ENCODE data around the gene UBB. TPM values are rescaled to one million over a fixed set of nuclear protein-coding genes. Genes with fewer than 3 reads are reported as not detected.

UBB gene
- polyA plus RNA-seq, 3 donors, result 1,176 to 1,365 (median 1,282) TPM

- no peak for DNase-seq
- Mint-ChIP-seq H3K4me1 (peaks cover 12% of the 10 kb centered on the region), H3K9me3 (peaks cover 0 to 6% (median 0%) of the 10 kb centered on the region in 7 donors), H3K27ac (no peak overlapping the region), H3K4me3 (no peak overlapping the region), H3K36me3 (peaks cover 12 to 17% of the 10 kb centered on the region in 2 donors), H3K27me3 (ENCODE audit: low read depth in 3 of 3) (peaks cover 20 to 26% (median 25%) of the 10 kb centered on the region in 3 donors)
- H3K4me2 ChIP-seq (replicated peaks; ENCODE audit: extremely low read depth, low read length, poor library complexity, severe bottlenecking), result no peak overlapping the region
- no peak overlapping the region for H2AFZ ChIP-seq (ENCODE audit: insufficient read depth, low read depth, low read length, poor library complexity, severe bottlenecking)
- WGBS (ENCODE audit: insufficient coverage), result 95% methylated on average over 6 of the region's 6 CpGs
- no peaks in the 10 kb centered on the region for H3K9me3 ChIP-seq (replicated peaks in 1 of 2; ENCODE audit: control insufficient read depth in 1 of 2, insufficient read depth in 1 of 2, low read length in 2 of 2)
- no peak overlapping the region for H3K9ac ChIP-seq (ENCODE audit: insufficient read depth, low read length, poor library complexity, severe bottlenecking)
- H3K4me1 ChIP-seq (ENCODE audit: control insufficient read depth in 1 of 2, insufficient read depth in 2 of 2, low read length in 2 of 2), result peaks cover 13 to 16% of the 10 kb centered on the region in 2 donors
- no peaks in the 10 kb centered on the region for H3K36me3 ChIP-seq (replicated peaks in 1 of 2; ENCODE audit: control insufficient read depth in 1 of 2, insufficient read depth in 2 of 2, low read length in 2 of 2)
- H3K27ac ChIP-seq (ENCODE audit: low read depth in 1 of 2, low read length in 2 of 2), result no peak overlapping the region
- H4K20me1 ChIP-seq (ENCODE audit: insufficient read depth, low read length), result no peaks in the 10 kb centered on the region
- H3K27me3 ChIP-seq (ENCODE audit: control insufficient read depth in 2 of 2, insufficient read depth in 2 of 2, low read length in 2 of 2), result peaks cover 18 to 24% of the 10 kb centered on the region in 2 donors
- intact Hi-C loops (cut with micrococcal nuclease), result no loop called here
- no peak overlapping the region for H3K4me3 ChIP-seq (replicated peaks in 1 of 3; ENCODE audit: low read depth in 2 of 3, low read length in 3 of 3)
- no peaks in the 10 kb centered on the region for H3K79me2 ChIP-seq (ENCODE audit: insufficient read depth, low read length)
- TF ChIP-seq, protein P1, sequence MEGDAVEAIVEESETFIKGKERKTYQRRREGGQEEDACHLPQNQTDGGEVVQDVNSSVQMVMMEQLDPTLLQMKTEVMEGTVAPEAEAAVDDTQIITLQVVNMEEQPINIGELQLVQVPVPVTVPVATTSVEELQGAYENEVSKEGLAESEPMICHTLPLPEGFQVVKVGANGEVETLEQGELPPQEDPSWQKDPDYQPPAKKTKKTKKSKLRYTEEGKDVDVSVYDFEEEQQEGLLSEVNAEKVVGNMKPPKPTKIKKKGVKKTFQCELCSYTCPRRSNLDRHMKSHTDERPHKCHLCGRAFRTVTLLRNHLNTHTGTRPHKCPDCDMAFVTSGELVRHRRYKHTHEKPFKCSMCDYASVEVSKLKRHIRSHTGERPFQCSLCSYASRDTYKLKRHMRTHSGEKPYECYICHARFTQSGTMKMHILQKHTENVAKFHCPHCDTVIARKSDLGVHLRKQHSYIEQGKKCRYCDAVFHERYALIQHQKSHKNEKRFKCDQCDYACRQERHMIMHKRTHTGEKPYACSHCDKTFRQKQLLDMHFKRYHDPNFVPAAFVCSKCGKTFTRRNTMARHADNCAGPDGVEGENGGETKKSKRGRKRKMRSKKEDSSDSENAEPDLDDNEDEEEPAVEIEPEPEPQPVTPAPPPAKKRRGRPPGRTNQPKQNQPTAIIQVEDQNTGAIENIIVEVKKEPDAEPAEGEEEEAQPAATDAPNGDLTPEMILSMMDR (IDR thresholded peaks at IDR 0.05), result no peak
Observed at GRCh38 chr17:16348586-16348985, 32.3 kb upstream of the UBB start.

DNA sequence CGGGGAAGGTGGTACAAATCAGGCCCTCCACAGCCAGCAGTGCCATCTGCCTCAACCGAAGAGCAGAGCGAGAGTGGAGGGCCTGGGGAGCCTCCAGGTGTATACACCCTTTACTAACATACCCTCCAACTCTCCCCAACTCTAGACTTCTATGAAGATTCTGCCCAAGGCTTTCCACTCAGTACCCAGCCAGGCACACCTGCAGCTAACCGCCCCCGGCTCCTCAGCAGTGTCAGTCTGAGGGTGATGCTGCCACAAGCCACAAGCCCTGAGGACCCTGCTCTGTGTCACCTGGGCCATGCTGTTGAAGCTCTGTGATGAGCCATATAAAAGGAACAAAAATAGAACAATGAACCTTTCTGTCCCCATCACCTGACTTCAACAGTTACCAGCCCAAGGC, 31.5 kb upstream of the UBB start:
- H3K9me3 Mint-ChIP-seq, result peaks cover 0 to 6% (median 3%) of the 10 kb centered on the region in 7 donors
- H3K36me3 Mint-ChIP-seq, result peaks cover 8 to 15% of the 10 kb centered on the region in 2 donors
- no peak for DNase-seq
- no peak overlapping the region for H3K27ac Mint-ChIP-seq
- H2AFZ ChIP-seq (ENCODE audit: insufficient read depth, low read depth, low read length, poor library complexity, severe bottlenecking), result no peak overlapping the region
- H3K9me3 ChIP-seq (replicated peaks in 1 of 2; ENCODE audit: control insufficient read depth in 1 of 2, insufficient read depth in 1 of 2, low read length in 2 of 2), result no peaks in the 10 kb centered on the region
- no peaks in the 10 kb centered on the region for H4K20me1 ChIP-seq (ENCODE audit: insufficient read depth, low read length)
- H3K79me2 ChIP-seq (ENCODE audit: insufficient read depth, low read length), result no peaks in the 10 kb centered on the region
- H3K4me2 ChIP-seq (replicated peaks; ENCODE audit: extremely low read depth, low read length, poor library complexity, severe bottlenecking), result no peak overlapping the region
- intact Hi-C loops (cut with micrococcal nuclease), result no loop called here
- no peak overlapping the region for H3K27ac ChIP-seq (ENCODE audit: low read depth in 1 of 2, low read length in 2 of 2)
- no peak overlapping the region for H3K4me3 Mint-ChIP-seq
- peaks cover 21 to 32% of the 10 kb centered on the region in 2 donors for H3K27me3 ChIP-seq (ENCODE audit: control insufficient read depth in 2 of 2, insufficient read depth in 2 of 2, low read length in 2 of 2)
- WGBS (ENCODE audit: insufficient coverage), result 97% methylated on average over 4 of the region's 5 CpGs
- peaks cover 15 to 18% of the 10 kb centered on the region in 2 donors for H3K4me1 ChIP-seq (ENCODE audit: control insufficient read depth in 1 of 2, insufficient read depth in 2 of 2, low read length in 2 of 2)
- TF ChIP-seq, protein P1 (IDR thresholded peaks at IDR 0.05), result no peak
- H3K4me3 ChIP-seq (replicated peaks in 1 of 3; ENCODE audit: low read depth in 2 of 3, low read length in 3 of 3), result no peak overlapping the region
- H3K9ac ChIP-seq (ENCODE audit: insufficient read depth, low read length, poor library complexity, severe bottlenecking), result no peak overlapping the region
- H3K36me3 ChIP-seq (replicated peaks in 1 of 2; ENCODE audit: control insufficient read depth in 1 of 2, insufficient read depth in 2 of 2, low read length in 2 of 2), result no peaks in the 10 kb centered on the region
- peaks cover 17% of the 10 kb centered on the region for H3K4me1 Mint-ChIP-seq
- peaks cover 28 to 35% (median 33%) of the 10 kb centered on the region in 3 donors for H3K27me3 Mint-ChIP-seq (ENCODE audit: low read depth in 3 of 3)
